Transverse colon (tissue), 4 donors: ENCODE data around the gene EFCAB10. TPM values are rescaled to one million over a fixed set of nuclear protein-coding genes. Genes with fewer than 3 reads are reported as not detected.

ENCODE experiments used
- DNase-seq: peaks from one replicate; pipeline ENCODE4 v3.0.0-alpha.2; 2019
- H3K27ac ChIP-seq, 4 donors: fragments of 200-600 bp; sonication (generic); 2 replicates each; pipeline ENCODE4 v1.5.1; 2016 to 2018; ENCODE audit warnings: inconsistent platforms in 4 of 4
- H3K27me3 ChIP-seq: fragments of 200-600 bp; sonication (generic); 2 replicates; pipeline ENCODE4 v1.5.1; 2017; ENCODE audit warnings: inconsistent platforms
- H3K36me3 ChIP-seq, 4 donors: fragments of 200-600 bp; sonication (generic); 2 replicates each; pipeline ENCODE4 v1.5.1; 2017 to 2019; ENCODE audit warnings: inconsistent platforms in 4 of 4
- H3K4me1 ChIP-seq, 4 donors: fragments of 200-600 bp; sonication (generic); 2 replicates each; pipeline ENCODE4 v1.5.1; 2017 to 2020; ENCODE audit warnings: inconsistent platforms in 4 of 4
- H3K4me3 ChIP-seq, 4 donors: fragments of 200-600 bp; sonication (generic); 1 replicate in 1 of 4; 2 replicates in 3 of 4; pipeline versions ENCODE4 v1.5.1 to v1.6.1; 2017 to 2019; ENCODE audit warnings: inconsistent platforms in 4 of 4
- H3K9me3 ChIP-seq, 2 donors: fragments of 200-600 bp; sonication (generic); 2 replicates each; pipeline ENCODE4 v1.5.1; 2017 to 2019; ENCODE audit warnings: inconsistent platforms in 2 of 2
- EP300 ChIP-seq: sonication (generic); formaldehyde crosslinking; IDR thresholded peaks from one replicate; pipeline ENCODE4 v1.6.1; 2017; ENCODE audit warnings: antibody characterized with exemption, low read depth
- POLR2A ChIP-seq: fragments of 450-650 bp; IDR thresholded peaks from one replicate; pipeline ENCODE4 v1.6.1; 2016; ENCODE audit warnings: antibody characterized with exemption, mild to moderate bottlenecking, moderate library complexity
- POLR2AphosphoS5 ChIP-seq, 3 donors: sonication (generic); formaldehyde crosslinking; IDR thresholded peaks; one replicate each; pipeline ENCODE4 v1.6.1; 2016; ENCODE audit warnings: antibody characterized with exemption in 3 of 3
- WGBS, 2 donors: methylation state at CpG; one replicate each; pipeline ENCODE4 v1.1.5; 2018; ENCODE audit warnings: low coverage in 1 of 2; 5-methylcytosine and 5-hydroxymethylcytosine counted together
- in situ Hi-C, 4 donors: fragments of 200-750 bp; cut with MboI; loops; one replicate each; pipeline versions ENCODE4 v1.15.0 to v1.15.1; 2017; ENCODE audit warnings: low sequenced_read_pairs in 3 of 4, low pct_ligation_motif_present in 1 of 4, low pct_unique_long_range_greater_than_20kb in 1 of 4
- intact Hi-C: fragments of 100-400 bp; cut with DNase I; formaldehyde crosslinking; loops from one replicate; pipeline ENCODE4 v1.15.1; 2023; ENCODE audit warnings: low total_unique reads
- total RNA-seq, 4 donors: library from RNA; depleted of rRNA; stranded (reverse); fragments of >200 nt; gene quantifications; one replicate each; pipeline ENCODE4 v1.1.0, GENCODE V29; 2016
- TF ChIP-seq, protein P1 (sequence below), 5 experiments: fragments of 200-600 bp in 3 of 5; fragments of 450-650 bp in 2 of 5; sonication (generic) in 3 of 5; IDR thresholded peaks; 1 replicate in 2 of 5; 2 replicates in 3 of 5; pipeline ENCODE4 v1.5.1; 2016 to 2017; ENCODE audit warnings: antibody characterized with exemption in 5 of 5, inconsistent platforms in 3 of 5, mild to moderate bottlenecking in 2 of 5, moderate library complexity in 1 of 5

The EFCAB10 gene
- total RNA-seq, 4 donors from 2014 or later = not detected

DNA sequence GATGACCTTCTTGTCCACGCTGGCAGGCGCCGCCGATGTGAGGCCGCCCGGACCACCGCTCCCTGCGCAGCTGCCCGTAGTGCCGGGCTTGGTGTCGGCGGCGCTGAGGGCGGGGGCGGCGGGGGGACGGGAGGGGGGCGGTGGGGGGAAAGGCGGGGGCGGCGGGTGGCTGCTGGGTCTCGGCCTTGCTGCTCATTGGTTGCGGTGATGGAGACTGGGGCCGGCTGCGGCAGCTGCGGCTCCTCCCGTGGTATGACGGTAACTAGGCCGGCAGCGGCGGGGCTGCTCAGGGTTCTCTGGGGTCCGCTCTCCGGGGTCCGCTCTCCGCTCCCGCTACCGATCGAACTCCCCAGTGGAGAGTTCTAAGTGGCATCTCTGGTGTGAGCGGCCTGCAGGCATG, 1.8 kb upstream of the EFCAB10 start:
- DNase-seq = no peak
- TF ChIP-seq POLR2A (no peak), EP300 (no peak), POLR2AphosphoS5 (IDR thresholded peaks at IDR 0.05) (no peak)
- TF ChIP-seq, protein P1, sequence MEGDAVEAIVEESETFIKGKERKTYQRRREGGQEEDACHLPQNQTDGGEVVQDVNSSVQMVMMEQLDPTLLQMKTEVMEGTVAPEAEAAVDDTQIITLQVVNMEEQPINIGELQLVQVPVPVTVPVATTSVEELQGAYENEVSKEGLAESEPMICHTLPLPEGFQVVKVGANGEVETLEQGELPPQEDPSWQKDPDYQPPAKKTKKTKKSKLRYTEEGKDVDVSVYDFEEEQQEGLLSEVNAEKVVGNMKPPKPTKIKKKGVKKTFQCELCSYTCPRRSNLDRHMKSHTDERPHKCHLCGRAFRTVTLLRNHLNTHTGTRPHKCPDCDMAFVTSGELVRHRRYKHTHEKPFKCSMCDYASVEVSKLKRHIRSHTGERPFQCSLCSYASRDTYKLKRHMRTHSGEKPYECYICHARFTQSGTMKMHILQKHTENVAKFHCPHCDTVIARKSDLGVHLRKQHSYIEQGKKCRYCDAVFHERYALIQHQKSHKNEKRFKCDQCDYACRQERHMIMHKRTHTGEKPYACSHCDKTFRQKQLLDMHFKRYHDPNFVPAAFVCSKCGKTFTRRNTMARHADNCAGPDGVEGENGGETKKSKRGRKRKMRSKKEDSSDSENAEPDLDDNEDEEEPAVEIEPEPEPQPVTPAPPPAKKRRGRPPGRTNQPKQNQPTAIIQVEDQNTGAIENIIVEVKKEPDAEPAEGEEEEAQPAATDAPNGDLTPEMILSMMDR (IDR thresholded peaks at IDR 0.05) = no peak
- in situ Hi-C loops = no loop called here
- no peak overlapping the region for H3K4me3 ChIP-seq
- no peak overlapping the region for H3K27ac ChIP-seq
- WGBS, 2 donors = 90% methylated on average over 19 of the region's 39 CpGs; no CpG with 5 or more reads in 1 of the 2 donors
- intact Hi-C loops = no loop called here
- no peaks in the 10 kb centered on the region for H3K27me3 ChIP-seq
- no peaks in the 10 kb centered on the region for H3K36me3 ChIP-seq
- H3K9me3 ChIP-seq = peaks cover 0 to 2% of the 10 kb centered on the region in 2 donors
- H3K4me1 ChIP-seq = peaks cover 0 to 8% (median 7%) of the 10 kb centered on the region in 4 donors

- H3K36me3 ChIP-seq = no peaks in the 10 kb centered on the region
- no peak for DNase-seq
- 86 to 90% methylated on average over 16 to 22 of the region's 22 CpGs for WGBS, 2 donors
- H3K4me1 ChIP-seq = peaks cover 0 to 8% (median 7%) of the 10 kb centered on the region in 4 donors
- no peak overlapping the region for H3K4me3 ChIP-seq
- TF ChIP-seq POLR2A (no peak), POLR2AphosphoS5 (IDR thresholded peaks at IDR 0.05) (no peak), EP300 (no peak)
- TF ChIP-seq, protein P1 (IDR thresholded peaks at IDR 0.05) = no peak
- intact Hi-C loops = no loop called here
- H3K27ac ChIP-seq = no peak overlapping the region
- H3K27me3 ChIP-seq = no peaks in the 10 kb centered on the region
- peaks cover 0 to 2% of the 10 kb centered on the region in 2 donors for H3K9me3 ChIP-seq
- in situ Hi-C loops = no loop called here
Measured at GRCh38 chr7:105580022-105580740, 1.1 kb downstream of the EFCAB10 start.

GRCh38 chr7:105578496-105578895, 2.8 kb downstream of the EFCAB10 start:
- no peak for DNase-seq
- no peaks in the 10 kb centered on the region for H3K27me3 ChIP-seq
- in situ Hi-C loops (no loop called here), intact Hi-C loops (no loop called here)
- no peaks in the 10 kb centered on the region for H3K36me3 ChIP-seq
- peaks cover 0 to 8% (median 7%) of the 10 kb centered on the region in 4 donors for H3K4me1 ChIP-seq
- no peaks in the 10 kb centered on the region for H3K9me3 ChIP-seq
- TF ChIP-seq POLR2AphosphoS5 (IDR thresholded peaks at IDR 0.05) (no peak), POLR2A (no peak), EP300 (no peak)
- TF ChIP-seq, protein P1 (IDR thresholded peaks at IDR 0.05) = no peak
- H3K27ac ChIP-seq = no peak overlapping the region
- H3K4me3 ChIP-seq = no peak overlapping the region

- Histone ChIP-seq H3K27me3 (no peaks in the 10 kb centered on the region), H3K4me1 (peaks cover 0 to 10% (median 7%) of the 10 kb centered on the region in 4 donors), H3K27ac (no peak overlapping the region), H3K4me3 (no peak overlapping the region), H3K36me3 (no peaks in the 10 kb centered on the region), H3K9me3 (no peaks in the 10 kb centered on the region)
- intact Hi-C loops (no loop called here), in situ Hi-C loops (no loop called here)
- no peak for DNase-seq
- WGBS, 2 donors = 44 to 83% methylated on average over 1 of the region's 1 CpG
- no peak for TF ChIP-seq POLR2AphosphoS5 (IDR thresholded peaks at IDR 0.05)
- no peak for TF ChIP-seq EP300
- TF ChIP-seq POLR2A = no peak
- TF ChIP-seq, protein P1 (IDR thresholded peaks at IDR 0.05) = no peak
Measured at GRCh38 chr7:105577251-105577650, 4.0 kb downstream of the EFCAB10 start.
